Mesendoderm (in vitro differentiated cells): ENCODE results near the gene PDHX.

Experiments
- DNase-seq: peaks from one replicate; pipeline ENCODE4 v3.0.0; 2013
- H2AK5ac ChIP-seq: 2 replicates; pipeline ENCODE4 v1.6.1; 2013; ENCODE audit warnings: low read length, inconsistent platforms
- H2BK120ac ChIP-seq: 2 replicates; pipeline ENCODE4 v1.6.1; 2013; ENCODE audit warnings: low read depth, mild to moderate bottlenecking, low read length, moderate library complexity, mixed read lengths
- H2BK15ac ChIP-seq: replicated peaks from 2 replicates; pipeline ENCODE4 v1.6.1; 2013; ENCODE audit warnings: low read depth, mild to moderate bottlenecking, moderate library complexity
- H2BK5ac ChIP-seq: 2 replicates; pipeline ENCODE4 v1.6.1; 2013; ENCODE audit warnings: low read length, inconsistent platforms
- H3K18ac ChIP-seq: 2 replicates; pipeline ENCODE4 v1.6.1; 2013; ENCODE audit warnings: mild to moderate bottlenecking, low read length, mixed read lengths
- H3K23ac ChIP-seq: one replicate; pipeline ENCODE4 v1.6.1; 2013; ENCODE audit warnings: low read length
- H3K27ac ChIP-seq: 2 replicates; pipeline ENCODE4 v1.5.1; 2013; ENCODE audit warnings: low read depth, mild to moderate bottlenecking, inconsistent platforms, low read length, moderate library complexity
- H3K27me3 ChIP-seq: 2 replicates; pipeline ENCODE4 v1.6.1; 2013; ENCODE audit warnings: low read length, control low read depth, mild to moderate bottlenecking, inconsistent platforms; ENCODE audit not compliant: insufficient read depth, poor library complexity
- H3K36me3 ChIP-seq: 2 replicates; pipeline ENCODE4 v1.6.1; 2013; ENCODE audit warnings: low read length, inconsistent platforms; ENCODE audit not compliant: control insufficient read depth, insufficient read depth
- H3K4ac ChIP-seq: one replicate; pipeline ENCODE4 v1.6.1; 2013; ENCODE audit warnings: low read depth, mild to moderate bottlenecking, low read length, moderate library complexity
- H3K4me1 ChIP-seq: 2 replicates; pipeline ENCODE4 v1.6.1; 2013; ENCODE audit warnings: low read depth, low read length, inconsistent platforms; ENCODE audit not compliant: control insufficient read depth
- H3K4me2 ChIP-seq: 2 replicates; pipeline ENCODE4 v1.6.1; 2013; ENCODE audit warnings: low read length
- H3K4me3 ChIP-seq: 2 replicates; pipeline ENCODE4 v1.5.1; 2013; ENCODE audit warnings: mild to moderate bottlenecking, low read length
- H3K56ac ChIP-seq: one replicate; pipeline ENCODE4 v1.6.1; 2013; ENCODE audit warnings: low read length
- H3K79me1 ChIP-seq: 2 replicates; pipeline ENCODE4 v1.6.1; 2013; ENCODE audit warnings: low read length, inconsistent platforms
- H3K79me2 ChIP-seq: 2 replicates; pipeline ENCODE4 v1.6.1; 2013; ENCODE audit warnings: mild to moderate bottlenecking, low read length; ENCODE audit not compliant: control insufficient read depth, insufficient read depth
- H3K9ac ChIP-seq: 2 replicates; pipeline ENCODE4 v1.6.1; 2013; ENCODE audit warnings: low read length, inconsistent platforms
- H4K5ac ChIP-seq: one replicate; pipeline ENCODE4 v1.6.1; 2013; ENCODE audit warnings: low read length
- H4K8ac ChIP-seq: one replicate; pipeline ENCODE4 v1.6.1; 2013; ENCODE audit warnings: low read depth, mild to moderate bottlenecking, control low read depth, low read length, moderate library complexity
- WGBS: extraction: QIAGEN DNeasy Blood & Tissue Kit; methylation state at CpG from one replicate; pipeline ENCODE4 v1.1.7; 2013; ENCODE audit warnings: low lambda C conversion rate, missing lambda C conversion rate; ENCODE audit not compliant: insufficient coverage; ENCODE audit errors: extremely low coverage; 5-methylcytosine and 5-hydroxymethylcytosine counted together

Gene PDHX

DNA sequence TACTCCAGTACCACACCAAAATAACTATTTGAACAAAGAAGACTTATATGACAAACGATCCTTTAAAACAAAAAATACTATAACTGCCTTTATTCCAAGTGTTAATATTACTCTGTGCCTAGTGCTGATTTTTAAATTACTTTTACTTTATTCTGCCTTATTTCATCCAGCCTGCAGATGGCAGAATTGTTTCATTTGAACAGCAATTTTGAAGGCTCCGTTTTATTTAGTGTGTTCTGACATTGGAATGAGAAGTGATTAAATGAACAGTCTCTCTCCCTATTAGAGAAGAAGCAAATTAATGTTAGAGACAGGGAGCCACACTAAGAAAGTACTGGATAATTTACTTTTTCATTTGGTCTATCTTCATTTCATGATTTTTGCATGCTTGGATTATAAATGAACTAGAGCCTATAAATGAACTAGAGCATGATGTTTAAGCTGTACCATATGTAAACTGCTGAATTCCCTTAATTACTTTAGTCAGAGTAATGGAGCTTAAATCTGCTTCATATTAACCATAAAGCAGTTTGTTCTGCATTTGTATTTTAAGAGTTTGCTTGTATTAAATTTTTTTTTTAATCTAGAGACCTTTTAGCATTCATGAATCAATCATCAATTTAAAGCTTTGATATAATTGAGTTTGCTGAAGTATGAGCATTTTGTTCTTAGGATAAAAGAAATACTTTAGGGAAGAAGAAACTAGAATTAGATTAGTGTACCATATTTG is 9.8 kb downstream of the PDHX start:
- H2BK15ac ChIP-seq, result no peak overlapping the region
- no peak overlapping the region for H3K18ac ChIP-seq
- no peak overlapping the region for H2BK5ac ChIP-seq
- H4K8ac ChIP-seq, result no peak overlapping the region
- H3K79me1 ChIP-seq, result peaks cover 5% of the 10 kb centered on the region
- peaks cover 12% of the 10 kb centered on the region for H3K79me2 ChIP-seq
- no peak overlapping the region for H3K9ac ChIP-seq
- H3K4me1 ChIP-seq, result peaks cover 6% of the 10 kb centered on the region
- no peak overlapping the region for H3K56ac ChIP-seq
- no peak overlapping the region for H3K23ac ChIP-seq
- no peaks in the 10 kb centered on the region for H3K36me3 ChIP-seq
- no peak overlapping the region for H3K4me2 ChIP-seq
- no peak overlapping the region for H3K4ac ChIP-seq
- no peak overlapping the region for H3K4me3 ChIP-seq
- H4K5ac ChIP-seq, result no peak overlapping the region
- DNase-seq, result peak; percentile 50
- H3K27ac ChIP-seq, result no peak overlapping the region
- WGBS, result no CpG with 5 or more reads among the region's 2 CpGs
- no peaks in the 10 kb centered on the region for H3K27me3 ChIP-seq
- no peak overlapping the region for H2BK120ac ChIP-seq
- H2AK5ac ChIP-seq, result no peak overlapping the region

DNA sequence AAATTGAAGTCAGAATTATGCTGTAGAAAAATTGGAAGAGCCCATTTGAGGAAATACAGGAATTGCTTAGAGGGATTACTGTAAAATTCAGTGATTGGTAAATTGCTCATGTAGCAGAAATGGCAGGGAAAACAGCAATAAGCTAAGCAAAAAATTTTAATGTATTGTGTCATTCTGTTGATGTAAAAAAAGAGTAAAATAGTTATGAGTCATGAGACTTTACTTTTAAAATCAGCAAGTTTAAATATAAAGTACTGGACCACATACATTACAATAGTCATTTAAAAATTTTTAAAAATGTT is 10.4 kb downstream of the PDHX start:
- Histone ChIP-seq H3K36me3 (no peaks in the 10 kb centered on the region), H3K4me3 (no peak overlapping the region), H2AK5ac (no peak overlapping the region), H3K27ac (no peak overlapping the region), H3K4ac (no peak overlapping the region), H2BK15ac (no peak overlapping the region), H3K23ac (no peak overlapping the region), H4K8ac (no peak overlapping the region), H3K27me3 (no peaks in the 10 kb centered on the region), H3K79me1 (peaks cover 5% of the 10 kb centered on the region), H3K56ac (no peak overlapping the region), H4K5ac (no peak overlapping the region), H2BK5ac (no peak overlapping the region), H3K18ac (no peak overlapping the region), H3K9ac (no peak overlapping the region), H3K4me2 (no peak overlapping the region), H2BK120ac (no peak overlapping the region), H3K79me2 (peaks cover 9% of the 10 kb centered on the region), H3K4me1 (peaks cover 6% of the 10 kb centered on the region)
- no peak for DNase-seq

DNA sequence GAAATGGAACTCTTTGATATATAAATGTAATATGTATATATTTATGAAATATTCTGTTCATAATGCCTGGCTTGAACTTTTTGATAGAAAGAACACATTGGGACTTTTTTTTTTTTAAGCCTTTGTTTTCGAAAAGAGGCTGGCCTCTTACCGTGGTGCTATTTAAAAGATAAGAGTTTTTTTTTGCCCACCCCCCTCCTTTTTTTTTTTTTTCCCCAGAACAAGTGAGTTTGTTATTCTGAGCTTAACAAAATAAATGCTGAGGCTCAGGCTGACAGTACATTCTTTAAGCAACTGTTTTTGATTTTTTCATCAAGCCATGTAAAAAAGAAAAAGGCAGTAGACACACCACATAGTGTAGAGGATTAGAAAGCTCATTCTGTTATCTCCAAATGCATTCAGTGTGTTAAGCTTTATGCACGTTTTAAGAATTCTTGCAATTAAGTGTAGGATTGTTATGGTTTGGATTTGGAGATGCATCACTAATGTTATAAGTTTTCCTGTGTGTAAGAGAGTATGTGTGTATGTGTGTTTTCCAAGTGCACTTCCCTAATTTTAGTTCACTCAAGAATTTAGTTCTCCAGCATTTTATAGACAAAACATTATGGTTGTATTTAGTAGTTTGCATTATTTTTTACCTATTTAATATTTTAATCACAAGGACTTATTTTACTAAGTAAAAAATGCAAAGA is 12.0 kb downstream of the PDHX start:
- Histone ChIP-seq H3K4me2 (no peak overlapping the region), H2BK5ac (no peak overlapping the region), H3K27ac (no peak overlapping the region), H3K23ac (no peak overlapping the region), H3K9ac (no peak overlapping the region), H3K4ac (no peak overlapping the region), H2AK5ac (no peak overlapping the region), H4K8ac (no peak overlapping the region), H3K56ac (no peak overlapping the region), H2BK15ac (no peak overlapping the region), H3K79me2 (peaks cover 3% of the 10 kb centered on the region), H3K4me3 (no peak overlapping the region), H3K36me3 (no peaks in the 10 kb centered on the region), H3K4me1 (peaks cover 6% of the 10 kb centered on the region), H2BK120ac (no peak overlapping the region), H4K5ac (no peak overlapping the region), H3K18ac (no peak overlapping the region), H3K27me3 (no peaks in the 10 kb centered on the region), H3K79me1 (no peaks in the 10 kb centered on the region)
- DNase-seq, result peak; percentile 18
- no CpG with 5 or more reads among the region's 3 CpGs for WGBS

DNA sequence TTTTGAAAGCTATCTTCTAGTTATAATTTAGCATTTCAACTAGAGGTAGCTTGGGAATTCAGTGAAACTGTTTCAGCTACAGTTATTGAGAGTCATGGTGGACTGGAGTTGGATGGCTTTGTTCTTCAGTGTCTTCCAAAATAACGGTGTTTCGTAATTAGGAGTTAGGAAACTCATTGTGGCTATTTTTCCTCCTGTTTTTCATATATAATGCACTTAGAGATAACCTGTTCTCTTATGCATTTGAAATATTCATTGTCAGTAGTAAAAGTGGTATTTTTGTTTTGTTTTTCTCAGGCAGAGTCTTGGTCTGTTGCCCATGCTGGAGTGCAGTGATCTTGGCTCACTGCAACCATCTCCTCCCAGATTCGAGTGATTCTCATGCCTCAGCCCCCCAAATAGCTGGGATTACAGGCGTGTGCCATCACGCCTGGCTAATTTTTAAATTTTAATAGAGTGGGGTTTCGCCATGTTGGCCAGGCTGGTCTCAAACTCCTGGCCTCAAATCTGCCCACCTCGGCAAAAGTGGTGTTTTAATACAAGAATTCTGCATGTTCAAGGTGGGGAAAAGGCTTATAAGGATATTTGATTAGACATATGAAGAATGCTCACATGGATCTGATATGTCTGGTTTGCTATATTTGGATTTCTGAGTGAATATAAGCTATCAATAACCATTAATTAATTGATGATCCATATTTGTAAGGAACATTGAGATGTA is 12.7 kb downstream of the PDHX start:
- H3K4me1 ChIP-seq, result peaks cover 6% of the 10 kb centered on the region
- no peak overlapping the region for H3K23ac ChIP-seq
- H3K4me3 ChIP-seq, result no peak overlapping the region
- H3K9ac ChIP-seq, result no peak overlapping the region
- H4K8ac ChIP-seq, result no peak overlapping the region
- H3K56ac ChIP-seq, result no peak overlapping the region
- no peak overlapping the region for H2AK5ac ChIP-seq
- no peak overlapping the region for H4K5ac ChIP-seq
- no peak for DNase-seq
- H3K36me3 ChIP-seq, result no peaks in the 10 kb centered on the region
- WGBS, result no CpG with 5 or more reads among the region's 7 CpGs
- no peak overlapping the region for H3K4me2 ChIP-seq
- H2BK15ac ChIP-seq, result no peak overlapping the region
- H2BK5ac ChIP-seq, result no peak overlapping the region
- H3K18ac ChIP-seq, result peak overlapping the region; percentile 75
- H3K27me3 ChIP-seq, result no peaks in the 10 kb centered on the region
- H2BK120ac ChIP-seq, result no peak overlapping the region
- no peak overlapping the region for H3K27ac ChIP-seq
- H3K79me2 ChIP-seq, result peaks cover 3% of the 10 kb centered on the region
- H3K79me1 ChIP-seq, result no peaks in the 10 kb centered on the region
- H3K4ac ChIP-seq, result no peak overlapping the region

DNA sequence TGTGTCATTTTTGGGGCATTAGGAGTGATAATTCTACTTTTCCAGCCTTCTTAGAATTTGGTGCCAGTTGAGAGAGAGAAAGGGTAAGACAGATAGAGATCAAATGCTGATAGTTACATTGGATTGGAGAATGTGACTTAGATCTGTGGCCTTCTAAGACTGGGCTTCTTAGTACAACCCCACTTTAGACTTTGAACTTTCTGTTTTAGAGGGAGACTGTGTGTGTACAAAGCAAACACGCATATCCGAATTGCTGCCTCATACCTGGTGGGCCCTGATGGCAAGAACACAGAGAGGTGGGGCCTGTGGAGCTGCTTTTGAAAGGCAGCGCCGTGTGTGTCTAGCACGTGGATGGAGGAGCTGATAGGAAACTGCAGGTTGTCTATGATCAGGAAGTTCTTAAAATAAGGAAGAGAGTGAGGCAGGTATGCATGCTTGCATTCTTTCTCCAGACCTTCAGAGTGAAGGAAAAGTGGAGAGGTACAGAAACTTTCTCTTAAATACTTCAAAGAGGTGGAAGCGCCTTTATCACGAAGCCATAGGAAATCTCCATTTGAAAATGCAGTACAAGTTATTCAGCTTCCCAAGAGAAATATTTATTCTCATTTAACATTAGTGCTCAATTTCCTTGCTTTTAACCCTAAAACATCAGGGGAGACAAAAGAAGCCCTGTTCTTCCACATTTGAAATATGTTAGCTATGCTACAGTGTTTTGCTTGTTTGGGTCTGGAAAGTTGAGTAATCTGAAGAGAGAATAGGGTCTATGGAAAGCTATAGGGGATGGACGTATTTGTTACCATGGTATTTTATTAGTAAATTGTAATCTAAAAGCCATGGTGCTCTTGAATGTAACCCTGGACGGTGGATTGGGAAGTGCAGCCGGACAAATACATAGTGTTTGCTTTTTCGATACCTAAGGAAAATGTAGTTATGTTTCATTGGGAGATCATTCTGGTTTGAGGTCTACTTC is 13.7 kb downstream of the PDHX start:
- no peaks in the 10 kb centered on the region for H3K27me3 ChIP-seq
- H4K5ac ChIP-seq, result no peak overlapping the region
- H2BK120ac ChIP-seq, result no peak overlapping the region
- H3K56ac ChIP-seq, result no peak overlapping the region
- WGBS, result no CpG with 5 or more reads among the region's 11 CpGs
- no peak overlapping the region for H3K9ac ChIP-seq
- H3K4me2 ChIP-seq, result no peak overlapping the region
- H2BK15ac ChIP-seq, result no peak overlapping the region
- H2BK5ac ChIP-seq, result no peak overlapping the region
- no peaks in the 10 kb centered on the region for H3K36me3 ChIP-seq
- H3K79me1 ChIP-seq, result no peaks in the 10 kb centered on the region
- H3K4me1 ChIP-seq, result peaks cover 6% of the 10 kb centered on the region
- H3K18ac ChIP-seq, result no peak overlapping the region
- H4K8ac ChIP-seq, result no peak overlapping the region
- H3K4ac ChIP-seq, result no peak overlapping the region
- peaks cover 3% of the 10 kb centered on the region for H3K79me2 ChIP-seq
- H3K4me3 ChIP-seq, result no peak overlapping the region
- peak; percentile 63 for DNase-seq
- no peak overlapping the region for H2AK5ac ChIP-seq
- H3K23ac ChIP-seq, result no peak overlapping the region
- H3K27ac ChIP-seq, result peak overlapping the region; percentile 34
